ENCODE data around the gene ARSJ. TPM values are rescaled to one million over a fixed set of nuclear protein-coding genes. Genes with fewer than 3 reads are reported as not detected.

ARSJ gene
- polyA plus RNA-seq, 1 donor (not counting 4 experiments of a cell fraction or from before 2014, with no cell fraction given): 15.7 TPM

DNA sequence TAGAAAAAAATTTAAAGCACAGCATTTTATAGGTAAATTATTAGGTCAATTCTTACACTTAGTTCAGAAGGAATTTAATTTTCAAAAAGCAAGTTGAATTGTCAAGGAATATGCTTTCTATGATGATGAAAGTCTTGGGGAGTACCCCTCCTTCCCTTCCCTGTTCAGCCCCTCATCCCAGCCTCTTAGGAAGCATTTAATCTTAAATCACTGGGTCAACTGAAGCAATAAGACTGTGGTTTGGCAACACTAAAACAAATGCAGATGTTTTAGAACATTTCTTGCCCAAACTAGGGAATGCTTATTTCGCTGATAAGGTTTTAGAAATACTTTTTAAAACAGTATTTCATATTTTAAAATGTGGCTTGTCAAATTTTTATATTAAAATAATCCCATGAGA is 19.1 kb upstream of the ARSJ start:
- no peak overlapping the region for H3K27ac ChIP-seq (ENCODE audit: control insufficient read depth, insufficient read depth, low read length)
- no peaks in the 10 kb centered on the region for H4K20me1 ChIP-seq (ENCODE audit: control insufficient read depth, extremely low read depth, insufficient read depth, low read length)
- peaks cover 21% of the 10 kb centered on the region for H3K4me1 ChIP-seq (ENCODE audit: control insufficient read depth, extremely low read depth, insufficient read depth, low read length)
- H3K27me3 ChIP-seq (ENCODE audit: control insufficient read depth, extremely low read depth, insufficient read depth, low read length): no peaks in the 10 kb centered on the region
- no peak overlapping the region for H3K9ac ChIP-seq (ENCODE audit: control insufficient read depth, extremely low read depth, insufficient read depth, low read length)
- no peak overlapping the region for H3K4me3 ChIP-seq (ENCODE audit: control insufficient read depth in 2 of 3, extremely low read depth in 1 of 3, insufficient read depth in 2 of 3, low read depth in 1 of 3, low read length in 3 of 3)
- TF ChIP-seq EZH2 (IDR thresholded peaks at IDR 0.05; ENCODE audit: low read length): no peak
- TF ChIP-seq, protein P1, sequence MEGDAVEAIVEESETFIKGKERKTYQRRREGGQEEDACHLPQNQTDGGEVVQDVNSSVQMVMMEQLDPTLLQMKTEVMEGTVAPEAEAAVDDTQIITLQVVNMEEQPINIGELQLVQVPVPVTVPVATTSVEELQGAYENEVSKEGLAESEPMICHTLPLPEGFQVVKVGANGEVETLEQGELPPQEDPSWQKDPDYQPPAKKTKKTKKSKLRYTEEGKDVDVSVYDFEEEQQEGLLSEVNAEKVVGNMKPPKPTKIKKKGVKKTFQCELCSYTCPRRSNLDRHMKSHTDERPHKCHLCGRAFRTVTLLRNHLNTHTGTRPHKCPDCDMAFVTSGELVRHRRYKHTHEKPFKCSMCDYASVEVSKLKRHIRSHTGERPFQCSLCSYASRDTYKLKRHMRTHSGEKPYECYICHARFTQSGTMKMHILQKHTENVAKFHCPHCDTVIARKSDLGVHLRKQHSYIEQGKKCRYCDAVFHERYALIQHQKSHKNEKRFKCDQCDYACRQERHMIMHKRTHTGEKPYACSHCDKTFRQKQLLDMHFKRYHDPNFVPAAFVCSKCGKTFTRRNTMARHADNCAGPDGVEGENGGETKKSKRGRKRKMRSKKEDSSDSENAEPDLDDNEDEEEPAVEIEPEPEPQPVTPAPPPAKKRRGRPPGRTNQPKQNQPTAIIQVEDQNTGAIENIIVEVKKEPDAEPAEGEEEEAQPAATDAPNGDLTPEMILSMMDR (optimal IDR thresholded peaks at IDR 0.05 in 1 of 3, IDR thresholded peaks at IDR 0.05 in 1 of 3, conservative IDR thresholded peaks at IDR 0.05 in 1 of 3; ENCODE audit: extremely low read depth in 1 of 3, insufficient read depth in 2 of 3, low read length in 3 of 3): no peak
- H3K9me3 ChIP-seq (ENCODE audit: control insufficient read depth, low read depth, low read length): no peaks in the 10 kb centered on the region
- H3K79me2 ChIP-seq (ENCODE audit: control insufficient read depth, insufficient read depth, low read length): no peaks in the 10 kb centered on the region
- FAIRE-seq (no peak), DNase-seq (ENCODE audit: low read depth, low spot score) (no peak)
- dilution Hi-C loops (cut with MboI; ENCODE audit: extremely low pct_ligation_motif_present, low sequenced_read_pairs): no loop called here
- no peaks in the 10 kb centered on the region for H3K36me3 ChIP-seq (ENCODE audit: control insufficient read depth in 2 of 2, extremely low read depth in 1 of 2, insufficient read depth in 2 of 2, low read length in 2 of 2)
- no peaks in the 10 kb centered on the region for H3K9me1 ChIP-seq (ENCODE audit: control insufficient read depth, extremely low read depth, insufficient read depth, low read length)
- H2AFZ ChIP-seq (ENCODE audit: control insufficient read depth, low read length): no peak overlapping the region
- no peak overlapping the region for H3K4me2 ChIP-seq (ENCODE audit: control insufficient read depth, extremely low read depth, insufficient read depth, low read depth, low read length)

DNA sequence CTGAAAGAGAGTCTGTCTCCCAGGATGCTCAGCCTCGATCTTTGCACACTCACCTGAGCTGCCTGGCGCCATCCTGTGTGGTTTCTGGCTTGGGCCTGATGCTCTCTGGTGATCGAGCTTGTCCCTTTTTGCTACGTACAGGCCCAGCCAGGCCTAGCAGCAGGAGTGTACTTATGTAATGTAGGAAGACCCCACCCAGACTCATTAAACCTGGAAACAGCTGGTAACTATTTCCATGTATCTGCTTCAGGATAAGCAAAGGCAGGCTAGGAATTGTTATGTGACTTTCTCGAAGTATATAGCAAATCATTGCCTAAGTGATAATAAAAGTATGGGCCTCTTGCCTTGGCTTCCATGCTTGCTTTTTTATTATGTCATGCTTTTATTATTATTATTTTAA is 18.6 kb upstream of the ARSJ start:
- dilution Hi-C loops (cut with MboI; ENCODE audit: extremely low pct_ligation_motif_present, low sequenced_read_pairs): no loop called here
- Histone ChIP-seq H3K4me2 (ENCODE audit: control insufficient read depth, extremely low read depth, insufficient read depth, low read depth, low read length) (no peak overlapping the region), H3K36me3 (ENCODE audit: control insufficient read depth in 2 of 2, extremely low read depth in 1 of 2, insufficient read depth in 2 of 2, low read length in 2 of 2) (no peaks in the 10 kb centered on the region), H3K9me1 (ENCODE audit: control insufficient read depth, extremely low read depth, insufficient read depth, low read length) (no peaks in the 10 kb centered on the region), H3K4me3 (ENCODE audit: control insufficient read depth in 2 of 3, extremely low read depth in 1 of 3, insufficient read depth in 2 of 3, low read depth in 1 of 3, low read length in 3 of 3) (no peak overlapping the region), H3K9ac (ENCODE audit: control insufficient read depth, extremely low read depth, insufficient read depth, low read length) (no peak overlapping the region), H2AFZ (ENCODE audit: control insufficient read depth, low read length) (peak overlapping the region; percentile 5), H4K20me1 (ENCODE audit: control insufficient read depth, extremely low read depth, insufficient read depth, low read length) (no peaks in the 10 kb centered on the region), H3K4me1 (ENCODE audit: control insufficient read depth, extremely low read depth, insufficient read depth, low read length) (peaks cover 21% of the 10 kb centered on the region), H3K79me2 (ENCODE audit: control insufficient read depth, insufficient read depth, low read length) (no peaks in the 10 kb centered on the region), H3K27ac (ENCODE audit: control insufficient read depth, insufficient read depth, low read length) (no peak overlapping the region), H3K27me3 (ENCODE audit: control insufficient read depth, extremely low read depth, insufficient read depth, low read length) (no peaks in the 10 kb centered on the region), H3K9me3 (ENCODE audit: control insufficient read depth, low read depth, low read length) (no peaks in the 10 kb centered on the region)
- no peak for TF ChIP-seq EZH2 (IDR thresholded peaks at IDR 0.05; ENCODE audit: low read length)
- TF ChIP-seq, protein P1 (optimal IDR thresholded peaks at IDR 0.05 in 1 of 3, IDR thresholded peaks at IDR 0.05 in 1 of 3, conservative IDR thresholded peaks at IDR 0.05 in 1 of 3; ENCODE audit: extremely low read depth in 1 of 3, insufficient read depth in 2 of 3, low read length in 3 of 3): no peak
- DNase-seq (ENCODE audit: low read depth, low spot score) (no peak), FAIRE-seq (no peak)

Data from keratinocyte (primary cell).